Stimulated activated CD4-positive, alpha-beta T cell treated with anti-CD3 and anti-CD28 coated beads, Interleukin-1b, Interleukin-23, amount 100 ng/mL, for 24 hours (primary cell): ENCODE data around the gene PDE6C.

Experiments
- DNase-seq, 4 experiments: peaks; one replicate each; pipeline ENCODE4 v3.0.0-alpha.2; 2020; ENCODE audit warnings: low read depth in 4 of 4, low spot score in 1 of 4

PDE6C gene

DNA sequence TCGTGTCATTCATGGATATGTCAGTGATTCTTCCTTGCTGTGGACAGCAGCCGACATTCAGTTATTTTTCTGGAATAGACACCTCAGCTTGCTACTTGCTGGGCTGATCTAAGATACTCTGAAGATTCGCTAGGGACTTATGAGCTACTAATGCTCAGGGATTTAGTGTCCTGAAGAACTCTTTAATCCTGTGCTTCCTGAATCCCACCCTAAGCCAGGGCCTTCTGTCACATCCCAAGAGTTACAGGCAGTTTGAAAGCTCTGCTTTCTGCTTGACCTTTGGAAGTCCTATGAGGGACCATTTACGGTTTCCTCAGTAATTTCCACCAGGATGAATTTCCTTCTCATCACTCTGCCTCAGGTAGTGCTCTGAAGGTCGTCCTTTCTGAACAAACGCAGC, at the start of gene PDE6C:
Gene PDE6C (plus strand): TSS at position 227 of the 400 bp plus-strand sequence. CDS start 189 bp downstream, outside the sequence.
- DNase-seq: no peak

DNA sequence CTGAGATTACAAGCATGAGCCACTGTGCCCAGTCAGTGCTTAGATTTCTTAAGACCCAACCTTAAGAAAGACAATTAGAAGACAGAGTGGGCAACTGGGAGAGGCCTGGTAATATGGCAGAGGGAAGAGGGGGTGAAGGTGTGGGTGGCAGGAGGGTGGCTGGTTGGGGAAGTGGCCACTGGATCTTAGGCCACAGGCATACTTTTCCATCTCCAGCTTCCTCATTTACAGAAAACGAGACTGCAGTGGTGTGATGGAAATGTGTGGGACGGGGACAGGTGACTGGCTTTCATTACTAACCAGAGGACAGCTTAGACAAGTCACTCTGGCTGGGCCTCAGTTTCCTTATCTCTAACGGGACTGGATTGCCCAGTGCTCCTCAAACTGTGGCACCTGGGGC, 46.9 kb upstream of the PDE6C start:
- no peak for DNase-seq

DNA sequence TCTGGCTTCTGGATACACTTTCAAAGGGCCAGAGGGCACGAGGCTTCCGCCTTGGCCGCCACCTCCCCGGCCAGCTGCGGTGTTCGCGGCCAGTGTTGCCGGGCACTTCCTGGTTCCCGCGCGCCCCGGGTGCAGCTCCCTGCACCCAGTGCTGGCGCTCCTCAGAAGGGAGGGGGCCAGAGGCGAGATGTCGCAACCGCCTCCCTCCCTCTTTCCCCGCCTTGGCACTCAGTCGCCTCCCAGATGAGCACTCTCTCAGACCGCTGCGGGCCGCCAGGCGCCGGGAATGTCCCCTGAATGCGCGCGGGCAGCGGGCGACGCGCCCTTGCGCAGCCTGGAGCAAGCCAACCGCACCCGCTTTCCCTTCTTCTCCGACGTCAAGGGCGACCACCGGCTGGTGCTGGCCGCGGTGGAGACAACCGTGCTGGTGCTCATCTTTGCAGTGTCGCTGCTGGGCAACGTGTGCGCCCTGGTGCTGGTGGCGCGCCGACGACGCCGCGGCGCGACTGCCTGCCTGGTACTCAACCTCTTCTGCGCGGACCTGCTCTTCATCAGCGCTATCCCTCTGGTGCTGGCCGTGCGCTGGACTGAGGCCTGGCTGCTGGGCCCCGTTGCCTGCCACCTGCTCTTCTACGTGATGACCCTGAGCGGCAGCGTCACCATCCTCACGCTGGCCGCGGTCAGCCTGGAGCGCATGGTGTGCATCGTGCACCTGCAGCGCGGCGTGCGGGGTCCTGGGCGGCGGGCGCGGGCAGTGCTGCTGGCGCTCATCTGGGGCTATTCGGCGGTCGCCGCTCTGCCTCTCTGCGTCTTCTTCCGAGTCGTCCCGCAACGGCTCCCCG, 45.7 kb upstream of the PDE6C start, which contains the start of gene FFAR4:
Gene FFAR4 (plus strand): TSS at position 231 of the 842 bp plus-strand sequence. CDS start 56 bp downstream, at position 287.
- DNase-seq: no peak

- DNase-seq: no peak
Measured at GRCh38 chr10:93567277-93568104, 44.8 kb upstream of the PDE6C start.

- no peak for DNase-seq
Measured at GRCh38 chr10:93568105-93568390, 44.3 kb upstream of the PDE6C start.

GRCh38 chr10:93570383-93570782, 42.0 kb upstream of the PDE6C start:
- DNase-seq: no peak

GRCh38 chr10:93572606-93573005, 39.7 kb upstream of the PDE6C start:
- no peak for DNase-seq

DNA sequence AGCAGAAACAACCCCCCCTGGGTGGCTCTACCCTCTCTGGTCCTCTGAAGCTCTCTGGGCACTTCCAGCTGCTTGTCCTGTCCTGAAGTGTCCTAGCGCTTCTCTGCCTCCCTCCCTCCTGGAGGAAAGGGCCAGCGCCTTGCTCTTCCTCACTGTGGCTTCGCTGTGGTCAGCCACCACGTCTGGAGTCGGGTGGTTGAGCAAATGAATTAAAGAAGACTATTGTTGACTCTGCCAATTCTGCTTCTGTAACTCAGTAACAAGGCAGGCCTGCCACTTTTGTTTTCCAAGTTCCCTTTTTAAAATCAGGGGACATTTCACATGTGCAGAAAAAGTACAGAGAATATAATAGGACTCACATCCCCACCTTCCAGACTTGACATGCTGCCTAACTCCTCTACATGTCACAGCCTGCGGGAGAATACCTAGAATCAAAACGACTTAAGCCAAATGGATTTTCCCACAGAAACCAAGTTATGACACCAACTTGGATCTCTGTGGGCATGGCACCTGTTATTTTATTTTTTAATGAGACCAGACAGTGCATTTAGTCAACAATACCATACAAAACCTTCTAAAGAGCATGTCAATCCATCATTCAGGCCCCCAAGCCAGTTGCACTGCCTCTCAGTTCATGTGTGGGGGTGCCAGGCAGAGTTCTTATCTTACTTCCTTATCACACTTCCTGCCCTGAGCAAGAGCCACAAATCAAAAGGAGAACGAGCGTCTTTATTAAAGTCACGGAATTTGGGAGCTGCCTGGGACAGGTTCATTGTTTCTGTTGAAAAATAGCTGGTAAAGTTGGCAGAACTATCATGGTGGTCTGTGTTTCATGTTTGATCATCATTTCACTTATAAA, 39.1 kb upstream of the PDE6C start:
- DNase-seq: no peak

DNA sequence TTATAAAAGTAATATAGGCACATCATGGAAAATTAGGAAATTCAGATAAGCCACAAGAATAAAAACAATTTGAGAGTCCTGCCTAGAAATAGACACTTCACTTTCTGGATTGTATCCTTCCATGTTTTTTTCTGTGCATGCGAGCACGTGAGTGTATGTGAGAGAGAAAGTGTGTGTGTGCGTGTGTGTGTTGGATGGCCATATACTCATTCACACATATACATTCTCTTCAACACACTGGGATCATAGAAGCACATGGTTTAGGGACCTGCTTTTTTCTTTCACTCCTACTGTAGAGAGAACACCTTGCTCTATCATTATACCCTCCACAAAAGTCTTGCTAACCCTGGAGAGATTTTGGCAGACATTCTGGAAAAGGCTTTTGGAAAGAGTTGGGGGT, 38.4 kb upstream of the PDE6C start:
- DNase-seq: no peak

- no peak for DNase-seq
Measured at GRCh38 chr10:93576888-93577287, 35.4 kb upstream of the PDE6C start.

DNA sequence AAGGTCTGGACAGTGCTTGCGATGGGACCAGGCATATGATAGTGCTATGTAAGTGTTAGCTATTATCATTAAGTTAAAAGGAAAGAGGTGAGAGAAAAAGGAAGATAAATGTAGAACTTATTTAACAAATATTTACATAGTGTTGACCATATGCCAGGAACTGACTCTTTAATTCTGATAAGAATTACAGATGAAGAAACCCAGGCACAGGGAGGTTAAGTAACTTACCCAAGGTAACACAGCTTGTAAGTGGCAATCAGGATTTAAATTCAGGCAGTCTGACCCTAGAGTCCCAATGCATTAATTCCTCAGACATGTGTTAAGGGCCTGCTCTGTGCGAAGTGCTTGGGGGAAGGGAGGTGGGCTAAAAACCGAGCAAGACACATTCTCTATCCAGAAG, 34.8 kb upstream of the PDE6C start:
- DNase-seq: no peak

- DNase-seq: no peak
Measured at GRCh38 chr10:93579089-93579488, 33.2 kb upstream of the PDE6C start.

GRCh38 chr10:93579985-93580711, 32.2 kb upstream of the PDE6C start:
- DNase-seq: no peak

- DNase-seq: no peak
Measured at GRCh38 chr10:93580828-93581227, 31.5 kb upstream of the PDE6C start.

GRCh38 chr10:93584445-93584844, 27.9 kb upstream of the PDE6C start:
- no peak for DNase-seq

DNA sequence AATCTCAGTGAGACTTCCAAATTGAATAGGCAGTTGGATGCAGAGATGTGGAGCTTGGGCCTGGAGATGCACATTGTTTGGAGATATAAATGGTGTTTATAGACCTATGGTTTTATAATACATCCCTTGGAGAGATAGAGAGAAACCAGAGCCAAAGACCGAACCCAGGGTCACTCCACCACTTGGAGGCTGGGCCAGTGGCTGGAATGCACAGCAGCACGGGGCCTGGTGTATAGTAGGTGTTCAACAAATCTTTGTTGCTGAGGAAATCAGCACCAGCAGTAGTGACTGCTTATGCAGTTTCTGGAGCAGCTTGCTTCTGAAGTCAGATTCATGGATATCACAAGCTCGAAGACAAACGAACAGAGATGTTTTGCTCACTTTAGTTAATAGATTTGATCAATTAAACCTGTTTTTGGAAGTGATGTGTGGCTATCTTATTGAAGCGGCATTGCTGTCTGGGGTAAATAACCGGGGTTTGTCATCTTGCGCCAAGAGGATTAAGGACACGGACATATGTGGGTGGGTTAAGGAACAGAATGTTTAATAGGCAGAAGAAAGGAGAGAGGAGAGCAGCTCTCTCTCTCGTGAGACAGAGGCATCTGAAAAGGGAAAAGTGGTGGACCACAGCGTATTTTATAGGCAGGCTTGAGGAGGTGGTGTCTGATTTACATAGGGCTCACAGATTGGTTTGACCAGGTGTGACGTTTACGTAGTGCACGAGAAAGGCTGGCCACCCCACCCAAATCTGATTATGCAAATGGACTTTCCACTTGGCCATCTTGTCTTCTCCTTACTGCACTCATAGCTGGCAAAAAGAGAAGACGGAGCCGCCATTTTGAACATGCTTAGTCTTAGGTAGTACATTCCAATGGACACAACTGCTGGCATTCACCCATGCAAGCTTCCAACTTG, 22.4 kb upstream of the PDE6C start:
- no peak for DNase-seq

- DNase-seq: no peak
Measured at GRCh38 chr10:93590638-93591037, 21.7 kb upstream of the PDE6C start.

DNA sequence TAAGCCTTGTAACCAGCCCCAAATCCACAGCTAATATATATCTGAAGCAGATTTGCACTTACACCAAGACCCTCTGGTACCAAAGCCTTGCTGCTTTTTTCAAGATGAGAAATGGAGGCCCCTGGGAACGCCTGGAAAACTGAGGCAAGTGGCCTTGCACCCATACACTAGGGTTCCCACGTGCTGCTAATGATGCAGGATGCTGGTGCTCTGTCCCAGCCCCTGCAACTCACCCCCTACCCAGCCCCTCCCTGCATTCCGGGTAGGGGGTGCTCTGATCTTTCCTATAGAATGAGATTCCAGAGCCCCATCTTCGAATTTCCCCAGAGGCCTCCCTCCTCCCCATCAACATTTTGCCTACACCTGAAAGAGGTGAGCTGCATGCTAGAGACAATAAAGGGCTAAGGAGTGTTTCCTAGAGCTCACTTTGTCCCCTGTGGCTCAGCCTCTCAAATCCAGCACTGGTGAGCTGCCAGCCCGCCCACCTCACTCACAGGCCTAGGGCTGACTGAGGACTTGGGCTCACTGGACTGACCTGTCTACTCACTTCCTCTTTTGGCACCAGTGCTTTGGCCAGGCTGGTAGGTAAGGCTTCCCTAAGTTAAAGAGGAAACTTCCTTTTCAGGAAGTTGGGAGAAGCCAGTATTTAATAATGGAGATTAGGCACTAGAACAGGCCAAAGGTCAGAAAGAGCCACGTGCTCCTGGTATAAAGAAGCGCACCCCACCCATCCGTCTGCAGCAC, 21.1 kb upstream of the PDE6C start:
- no peak for DNase-seq

- DNase-seq: no peak
Measured at GRCh38 chr10:93593254-93593653, 19.1 kb upstream of the PDE6C start.
